Activated CD8-positive, alpha-beta T cell treated with anti-CD3 and anti-CD28 coated beads for 36 hours (primary cell): ENCODE data around the gene PAK6. TPM values are rescaled to one million over a fixed set of nuclear protein-coding genes. Genes with fewer than 3 reads are reported as not detected.

ENCODE experiments used
- ATAC-seq: fragments of 200-7000 bp; cut with Tn5 transposase; one replicate; pipeline ENCODE4 v1.10.0; 2021; ENCODE audit warnings: mild to moderate bottlenecking, moderate library complexity
- CTCF ChIA-PET: fragments of 350-600 bp; sonication (Branson Sonifier 250); formaldehyde crosslinking; loops from one replicate; lab custom pipeline; 2021; ENCODE audit warnings: antibody characterized with exemption; lab: Charles Lee
- POLR2A ChIA-PET: fragments of 350-600 bp; sonication (Branson Sonifier 250); formaldehyde crosslinking; loops from one replicate; lab custom pipeline; 2021; ENCODE audit warnings: antibody characterized with exemption; lab: Charles Lee
- DNase-seq: peaks from one replicate; pipeline ENCODE4 v3.0.0-alpha.2; 2020
- H3K27ac Mint-ChIP-seq: one replicate; pipeline ENCODE4 v1.8.0; 2021; ENCODE audit warnings: mild to moderate bottlenecking, mixed read lengths
- H3K27me3 Mint-ChIP-seq: one replicate; pipeline ENCODE4 v1.8.0; 2021; ENCODE audit warnings: mixed read lengths
- H3K36me3 Mint-ChIP-seq: one replicate; pipeline ENCODE4 v1.8.0; 2021; ENCODE audit warnings: low read depth, mixed read lengths
- H3K4me1 Mint-ChIP-seq: one replicate; pipeline ENCODE4 v1.8.0; 2021; ENCODE audit warnings: low read depth, mixed read lengths
- H3K4me3 Mint-ChIP-seq: one replicate; pipeline ENCODE4 v1.8.0; 2021; ENCODE audit warnings: mild to moderate bottlenecking, moderate library complexity, mixed read lengths
- H3K9me3 Mint-ChIP-seq: one replicate; pipeline ENCODE4 v1.8.0; 2021; ENCODE audit warnings: mixed read lengths
- intact Hi-C: fragments of 100-400 bp; cut with micrococcal nuclease; formaldehyde crosslinking; loops from one replicate; pipeline ENCODE4 v1.10.0; 2022
- total RNA-seq, 2 experiments: library from RNA; stranded (reverse); gene quantifications; one replicate each; pipeline ENCODE4 v1.2.3, GENCODE V29; 2021
- TF ChIP-seq, protein P1 (sequence below): fragments of 200-600 bp; IDR thresholded peaks from one replicate; pipeline ENCODE4 v1.8.0; 2022; ENCODE audit warnings: antibody characterized with exemption, mild to moderate bottlenecking

Gene PAK6
- total RNA-seq, 2 experiments from 2014 or later = 0.67 to 0.83 TPM

DNA sequence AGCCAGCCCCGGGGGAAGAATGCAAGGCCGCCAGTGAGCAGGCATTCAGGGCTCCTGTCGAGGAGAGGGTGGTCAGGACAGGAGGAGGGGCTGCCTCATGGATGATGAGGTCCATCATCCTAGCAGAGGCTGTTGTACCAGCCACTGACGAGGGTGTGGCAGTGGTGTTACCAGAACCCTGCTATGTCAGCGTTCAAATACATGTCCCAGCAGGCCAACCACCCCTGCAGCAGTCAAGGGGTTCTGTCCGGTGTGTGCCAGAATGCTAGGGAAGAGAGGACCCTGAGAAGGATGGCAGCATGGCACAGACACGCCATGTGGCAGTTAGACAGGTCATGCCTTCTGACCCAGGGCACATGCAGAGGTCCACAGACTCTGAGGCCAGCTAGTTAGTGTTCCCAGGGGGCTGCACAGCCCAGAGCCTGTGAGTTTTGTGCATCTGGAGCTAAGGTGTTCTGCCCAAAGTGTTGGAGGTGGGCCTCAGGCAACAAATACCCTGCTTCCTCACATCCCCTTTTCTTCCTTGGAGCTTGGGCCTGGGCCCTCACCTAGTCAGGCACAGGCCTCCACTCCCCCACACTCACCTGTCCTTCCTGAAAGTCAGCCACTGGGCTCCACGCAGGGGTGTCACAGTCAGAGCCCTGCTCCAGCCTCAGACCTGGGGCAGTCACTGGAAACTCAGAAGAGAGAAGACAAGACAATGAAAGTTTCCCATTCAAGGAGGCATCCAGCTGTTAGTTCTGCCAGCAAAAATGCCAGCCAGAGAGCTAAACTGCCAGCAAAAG, 7.8 kb downstream of the PAK6 start:
- ChIA-PET POLR2A (interaction anchor here (0.8 to 1.1 kb wide), 3 partner anchors 8 to 49 kb away, joined by 3 read pairs; partner anchors contain the start of gene PAK6), CTCF (interaction anchor here (0.9 to 1.4 kb wide), 3 partner anchors 28 to 267 kb away, joined by 3 read pairs; no protein-coding TSS in a partner anchor)
- ATAC-seq = no peak
- H3K9me3 Mint-ChIP-seq = no peaks in the 10 kb centered on the region
- no peak overlapping the region for H3K27ac Mint-ChIP-seq
- DNase-seq = no peak
- TF ChIP-seq, protein P1, sequence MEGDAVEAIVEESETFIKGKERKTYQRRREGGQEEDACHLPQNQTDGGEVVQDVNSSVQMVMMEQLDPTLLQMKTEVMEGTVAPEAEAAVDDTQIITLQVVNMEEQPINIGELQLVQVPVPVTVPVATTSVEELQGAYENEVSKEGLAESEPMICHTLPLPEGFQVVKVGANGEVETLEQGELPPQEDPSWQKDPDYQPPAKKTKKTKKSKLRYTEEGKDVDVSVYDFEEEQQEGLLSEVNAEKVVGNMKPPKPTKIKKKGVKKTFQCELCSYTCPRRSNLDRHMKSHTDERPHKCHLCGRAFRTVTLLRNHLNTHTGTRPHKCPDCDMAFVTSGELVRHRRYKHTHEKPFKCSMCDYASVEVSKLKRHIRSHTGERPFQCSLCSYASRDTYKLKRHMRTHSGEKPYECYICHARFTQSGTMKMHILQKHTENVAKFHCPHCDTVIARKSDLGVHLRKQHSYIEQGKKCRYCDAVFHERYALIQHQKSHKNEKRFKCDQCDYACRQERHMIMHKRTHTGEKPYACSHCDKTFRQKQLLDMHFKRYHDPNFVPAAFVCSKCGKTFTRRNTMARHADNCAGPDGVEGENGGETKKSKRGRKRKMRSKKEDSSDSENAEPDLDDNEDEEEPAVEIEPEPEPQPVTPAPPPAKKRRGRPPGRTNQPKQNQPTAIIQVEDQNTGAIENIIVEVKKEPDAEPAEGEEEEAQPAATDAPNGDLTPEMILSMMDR = no peak
- no peaks in the 10 kb centered on the region for H3K4me1 Mint-ChIP-seq
- no peak overlapping the region for H3K4me3 Mint-ChIP-seq
- intact Hi-C loops = no loop called here
- H3K36me3 Mint-ChIP-seq = no peaks in the 10 kb centered on the region
- peaks cover 9% of the 10 kb centered on the region for H3K27me3 Mint-ChIP-seq

DNA sequence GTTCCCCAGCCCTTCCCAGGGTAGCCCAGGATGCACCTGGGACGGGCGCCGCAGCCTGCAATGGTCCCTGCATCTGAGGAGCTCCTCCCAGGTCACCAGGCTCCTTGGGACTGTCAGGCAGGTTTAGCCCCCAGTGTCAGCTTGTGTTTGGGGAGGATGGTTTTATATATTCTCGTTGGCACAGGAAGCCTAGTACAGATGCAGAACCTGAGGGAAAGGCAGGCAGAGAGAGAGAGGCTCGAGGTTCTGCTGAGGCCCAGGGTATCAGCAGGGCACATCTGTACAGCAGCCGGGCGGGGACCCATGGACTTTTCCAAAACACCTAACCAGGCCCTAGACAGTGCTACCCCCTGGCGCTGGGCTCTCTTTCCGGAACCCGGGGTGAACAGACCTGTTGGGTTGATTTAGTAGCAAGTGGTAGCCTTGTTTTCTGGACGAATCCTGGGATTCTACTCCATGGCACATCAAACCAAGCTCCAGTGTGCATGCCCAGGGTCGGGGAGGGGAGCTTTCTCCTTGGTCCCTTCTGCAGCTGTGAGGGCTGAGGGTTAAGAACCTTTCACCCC, 8.6 kb downstream of the PAK6 start:
- H3K27ac Mint-ChIP-seq = no peak overlapping the region

DNA sequence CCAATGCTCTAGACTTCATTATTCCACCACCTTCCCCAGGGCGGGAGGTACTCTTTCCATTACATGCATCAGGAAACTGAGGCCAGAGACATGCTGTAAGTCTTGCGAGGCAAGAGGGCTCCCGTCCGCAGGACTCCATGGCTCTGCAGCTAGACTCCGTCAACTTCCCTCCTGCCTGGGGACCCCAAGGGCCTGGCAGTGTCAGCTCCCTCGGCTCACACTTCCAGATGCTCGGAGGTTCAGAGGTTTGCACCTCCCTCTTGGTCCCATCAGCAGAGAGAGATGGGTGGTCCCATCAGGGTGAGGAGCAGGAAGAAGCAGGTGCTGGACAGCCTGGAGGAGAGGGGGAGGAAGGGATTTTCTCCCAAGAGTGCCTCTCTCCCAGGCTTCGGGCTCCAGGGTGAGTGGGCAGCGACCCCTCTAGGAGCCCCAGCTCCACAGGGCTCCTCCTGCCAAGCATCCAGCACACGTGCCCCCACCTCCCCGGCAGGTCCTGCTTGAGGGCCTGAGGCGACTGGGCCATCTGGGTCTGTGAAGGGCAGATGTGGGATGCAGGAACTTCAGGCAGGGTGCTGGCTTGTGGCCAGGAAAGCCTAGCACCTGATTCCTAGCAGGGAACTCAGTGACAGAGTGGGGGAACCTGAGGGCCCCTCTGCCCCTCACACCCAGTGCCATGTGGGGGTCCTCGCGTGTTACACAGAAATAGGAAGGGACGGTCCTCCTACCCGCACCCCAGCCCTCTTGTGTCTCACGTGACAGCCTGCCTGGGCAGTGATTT, 9.3 kb downstream of the PAK6 start:
- Mint-ChIP-seq H3K27me3 (peaks cover 16% of the 10 kb centered on the region), H3K36me3 (no peaks in the 10 kb centered on the region), H3K27ac (no peak overlapping the region), H3K4me3 (no peak overlapping the region), H3K4me1 (no peaks in the 10 kb centered on the region), H3K9me3 (no peaks in the 10 kb centered on the region)
- TF ChIP-seq, protein P1 = no peak
- CTCF ChIA-PET = interaction anchor here (0.8 to 1.4 kb wide), 3 partner anchors 31 to 268 kb away, joined by 3 to 6 read pairs (median 3); no protein-coding TSS in a partner anchor
- no peak for ATAC-seq
- intact Hi-C loops = no loop called here
- no peak for DNase-seq
- POLR2A ChIA-PET = interaction anchor here (1.0 kb wide), 1 partner anchor 9 kb away, joined by 3 read pairs; the partner anchor contains the start of gene PAK6

More for the DNA sequence above, 8.6 kb downstream of the PAK6 start:
- Mint-ChIP-seq H3K27me3 (peaks cover 13% of the 10 kb centered on the region), H3K36me3 (no peaks in the 10 kb centered on the region), H3K4me3 (no peak overlapping the region), H3K9me3 (no peaks in the 10 kb centered on the region), H3K4me1 (no peaks in the 10 kb centered on the region)
- intact Hi-C loops = no loop called here
- TF ChIP-seq, protein P1 = no peak
- CTCF ChIA-PET = interaction anchor here (0.9 to 1.4 kb wide), 4 partner anchors 27 to 268 kb away, joined by 3 to 6 read pairs (median 3); no protein-coding TSS in a partner anchor
- POLR2A ChIA-PET = interaction anchor here (0.8 to 1.1 kb wide), 3 partner anchors 8 to 48 kb away, joined by 3 read pairs; partner anchors contain the start of gene PAK6
- ATAC-seq = no peak
- DNase-seq = no peak

DNA sequence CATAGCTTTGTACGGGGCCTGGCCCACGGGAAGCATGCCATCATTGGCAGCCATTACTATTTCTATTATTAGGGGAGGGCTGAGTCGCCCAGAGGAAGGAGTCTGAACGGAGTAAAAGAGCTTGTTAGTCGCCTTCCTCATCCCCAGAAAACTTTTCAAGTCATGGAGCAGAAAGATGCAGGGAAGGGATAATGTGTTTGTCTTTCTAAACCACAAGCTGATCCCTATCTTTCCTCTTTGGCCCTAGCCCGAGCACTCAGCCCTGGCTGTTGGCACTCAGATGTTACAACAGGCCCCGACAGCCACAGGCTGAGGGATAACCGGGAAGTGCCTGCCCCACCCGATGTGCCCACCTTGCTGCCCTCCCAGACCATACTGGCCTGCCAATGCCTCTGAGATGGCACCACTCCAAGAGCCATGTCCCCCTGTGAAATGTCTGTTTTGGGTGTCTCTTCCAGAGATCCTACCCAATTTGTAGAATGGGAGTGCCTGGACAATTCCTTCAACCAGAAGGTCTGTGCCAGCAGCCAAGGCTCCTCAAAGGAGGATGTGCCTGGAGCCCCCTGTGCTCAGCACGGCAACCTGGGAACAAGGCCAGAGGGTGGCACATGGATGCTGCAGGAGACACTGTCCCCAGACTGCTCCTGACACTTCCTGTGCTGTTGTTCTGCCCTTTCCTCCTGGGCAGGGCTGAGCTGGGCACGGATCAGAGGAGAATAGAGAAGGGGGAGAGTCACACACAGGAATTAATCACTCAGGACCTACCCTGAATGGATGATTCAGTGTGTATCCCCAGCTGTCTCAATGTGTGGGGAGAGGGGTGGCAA, 10.8 kb downstream of the PAK6 start:
- intact Hi-C loops = no loop called here
- H3K9me3 Mint-ChIP-seq = no peaks in the 10 kb centered on the region
- H3K27me3 Mint-ChIP-seq = peaks cover 29% of the 10 kb centered on the region
- H3K4me1 Mint-ChIP-seq = peaks cover 3% of the 10 kb centered on the region
- no peaks in the 10 kb centered on the region for H3K36me3 Mint-ChIP-seq
- ATAC-seq = no peak
- no peak for DNase-seq
- CTCF ChIA-PET = interaction anchor here (0.7 to 7.5 kb wide), 4 partner anchors 12 to 88 kb away, joined by 3 to 42 read pairs (median 3); no protein-coding TSS in a partner anchor
- TF ChIP-seq, protein P1 = no peak
- no peak overlapping the region for H3K4me3 Mint-ChIP-seq
- no peak overlapping the region for H3K27ac Mint-ChIP-seq
- POLR2A ChIA-PET = no interaction called here
